ENCODE measurements around the gene HGF.
"Not testable (repeated sequence)": the region's sequence is repeated elsewhere in the genome, so short reads cannot be mapped to it uniquely, and the experiment has no call there.

HGF gene

DNA sequence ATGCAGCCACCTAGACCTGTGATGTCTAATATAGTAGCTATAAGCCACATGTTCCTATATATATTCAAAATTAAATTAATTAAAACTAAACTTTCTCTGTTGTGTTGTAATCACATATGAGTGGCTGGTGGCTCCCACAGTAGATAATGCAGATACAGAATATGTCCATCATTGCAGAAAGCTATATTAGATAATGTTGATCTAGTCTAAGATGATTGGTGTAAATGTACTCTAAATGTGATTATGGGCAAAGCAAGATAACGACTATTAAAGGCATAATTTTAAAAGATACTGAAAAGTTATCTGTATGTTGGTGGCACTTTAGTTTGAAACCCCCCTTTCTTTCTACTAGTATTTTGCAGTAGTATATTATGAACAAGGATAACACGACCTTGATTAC lies 5.7 kb upstream of the HGF start:
- DNase-seq: no peak

DNA sequence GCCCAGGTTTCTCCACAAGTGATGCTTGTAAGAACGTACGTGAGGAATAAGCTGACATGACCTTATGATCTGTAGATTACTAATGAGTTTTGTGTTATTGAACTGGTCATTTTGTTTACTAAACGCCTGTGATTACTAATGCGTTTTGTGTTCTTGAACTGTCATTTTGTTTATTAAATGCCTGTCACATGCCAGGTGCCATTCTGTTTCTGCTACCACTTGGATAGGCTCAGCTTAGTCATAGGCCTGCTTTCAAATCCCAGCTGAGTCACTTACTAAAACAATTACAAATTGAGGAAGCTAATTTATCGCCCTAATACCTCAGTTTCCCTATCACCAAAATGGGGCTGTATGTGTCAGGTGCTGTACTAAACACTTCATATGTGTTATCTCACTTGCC lies 4.7 kb upstream of the HGF start:
- no peak for DNase-seq

DNA sequence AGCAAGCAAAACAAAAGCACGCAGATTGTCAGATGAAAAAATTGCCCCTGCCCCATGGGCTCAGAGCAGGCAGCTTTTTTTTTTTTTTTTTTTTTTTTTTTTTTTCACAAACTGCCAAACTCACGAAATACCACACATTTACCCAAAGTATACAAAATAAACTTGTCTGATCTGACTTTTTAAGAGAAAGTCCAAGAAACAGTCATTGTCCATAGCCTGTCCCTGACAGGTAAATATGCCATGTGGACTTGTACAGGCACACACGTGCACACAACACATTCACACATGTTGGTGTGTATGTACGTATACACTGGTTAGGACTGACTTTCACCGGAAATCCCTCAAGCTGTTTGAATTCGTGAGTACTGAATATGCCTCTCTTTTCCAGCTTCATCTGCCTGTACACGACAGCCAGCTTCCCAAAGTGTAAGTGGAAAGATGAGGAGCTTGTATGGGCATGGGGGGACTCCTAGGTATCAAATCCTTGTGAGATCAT lies 929 bp upstream of the HGF start:
- DNase-seq: no peak

DNA sequence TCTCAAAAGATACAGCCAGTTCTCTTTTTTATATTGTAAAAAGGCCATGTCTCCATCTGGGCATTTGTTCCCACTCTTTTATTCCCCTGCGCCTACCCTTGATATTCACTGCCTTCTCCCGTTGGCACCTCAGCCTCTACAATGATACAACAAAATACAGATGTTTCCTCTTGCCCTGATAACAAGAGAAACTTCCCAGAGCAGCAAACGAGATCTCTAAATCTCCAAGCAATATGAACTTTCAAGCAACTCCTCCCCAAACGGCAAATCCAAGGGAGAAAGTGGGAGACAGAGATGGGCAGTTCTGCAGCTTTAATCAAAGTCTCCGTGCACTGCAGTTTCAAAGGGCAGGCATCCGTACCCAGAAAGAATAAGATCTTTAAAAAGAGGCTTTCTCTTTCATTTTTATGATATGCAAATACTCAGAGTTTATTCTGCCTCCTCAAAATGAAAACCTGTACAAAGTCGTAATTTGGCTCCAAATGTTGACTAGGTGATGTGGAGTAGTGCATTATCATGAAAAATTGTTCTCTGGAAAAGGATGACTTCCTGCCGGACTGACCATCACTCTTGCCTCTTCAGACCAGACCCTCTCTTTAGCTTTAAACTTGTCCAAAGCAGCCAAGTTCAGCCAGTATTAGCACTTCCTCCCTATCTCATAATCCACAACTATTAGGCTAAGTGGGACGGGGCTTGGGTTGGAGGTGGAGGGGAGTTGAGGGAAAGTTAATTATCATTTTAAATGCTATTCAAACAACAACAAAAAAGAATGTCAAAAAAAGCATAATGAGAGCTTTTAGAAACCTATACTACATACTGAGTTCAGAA lies 682 bp downstream of the HGF start:
- no peak for DNase-seq

DNA sequence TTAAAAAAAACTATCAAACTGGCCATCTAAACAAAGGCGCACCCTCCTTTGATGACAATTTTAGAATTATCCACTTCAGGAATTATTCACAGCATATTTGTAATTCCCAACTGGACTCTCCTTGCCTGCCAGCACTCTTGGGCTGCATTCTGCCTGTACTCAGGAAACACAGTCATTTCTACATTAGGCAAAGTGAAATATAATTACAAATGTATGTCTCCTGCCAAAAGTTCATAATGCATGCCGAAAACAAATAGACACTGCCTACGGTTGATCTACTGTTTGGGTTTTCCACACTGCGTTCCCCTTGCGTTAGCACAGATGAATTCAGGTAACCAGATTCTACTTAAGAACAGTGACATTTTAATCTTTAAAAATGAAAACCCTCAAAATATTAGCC lies 1.9 kb downstream of the HGF start:
- DNase-seq: no peak

DNA sequence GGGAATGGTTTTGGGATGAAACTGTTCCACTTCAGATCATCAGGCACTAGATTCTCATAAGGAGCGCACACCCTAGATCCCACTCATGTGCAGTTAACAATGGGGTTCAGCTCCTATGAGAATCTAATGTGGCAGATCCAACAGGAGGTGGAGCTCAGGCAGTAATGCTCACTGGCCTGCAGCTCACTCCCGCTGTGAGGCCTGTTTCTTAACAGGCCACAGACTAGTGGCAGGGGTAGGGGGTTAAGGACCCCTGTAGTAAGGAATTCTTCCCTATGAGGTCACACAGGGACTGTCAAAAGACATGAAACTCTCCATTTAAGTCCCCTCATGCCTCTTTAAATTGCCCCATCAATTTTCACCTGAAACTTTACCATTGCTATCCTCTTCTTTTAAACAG lies 8.0 kb downstream of the HGF start:
- no peak for DNase-seq

DNA sequence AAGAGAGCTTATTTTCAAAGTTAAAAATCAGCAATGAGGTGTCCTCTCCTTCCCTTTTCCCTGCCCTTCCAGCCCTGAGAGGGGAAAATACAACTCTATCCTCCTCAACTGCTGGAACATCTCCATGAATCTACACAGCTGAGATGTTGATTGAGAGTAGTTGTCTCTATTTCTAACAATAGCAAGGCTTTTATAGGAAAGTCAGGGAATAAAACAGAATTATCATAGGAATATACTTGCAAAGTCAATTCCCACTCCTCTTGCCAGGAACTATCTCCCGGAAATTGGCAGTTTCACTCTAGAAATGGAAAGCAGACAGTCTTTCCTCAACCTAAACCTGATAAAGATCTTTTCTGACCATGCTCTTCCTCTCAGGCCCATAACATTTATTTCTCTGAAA lies 8.8 kb downstream of the HGF start:
- no peak for DNase-seq

DNA sequence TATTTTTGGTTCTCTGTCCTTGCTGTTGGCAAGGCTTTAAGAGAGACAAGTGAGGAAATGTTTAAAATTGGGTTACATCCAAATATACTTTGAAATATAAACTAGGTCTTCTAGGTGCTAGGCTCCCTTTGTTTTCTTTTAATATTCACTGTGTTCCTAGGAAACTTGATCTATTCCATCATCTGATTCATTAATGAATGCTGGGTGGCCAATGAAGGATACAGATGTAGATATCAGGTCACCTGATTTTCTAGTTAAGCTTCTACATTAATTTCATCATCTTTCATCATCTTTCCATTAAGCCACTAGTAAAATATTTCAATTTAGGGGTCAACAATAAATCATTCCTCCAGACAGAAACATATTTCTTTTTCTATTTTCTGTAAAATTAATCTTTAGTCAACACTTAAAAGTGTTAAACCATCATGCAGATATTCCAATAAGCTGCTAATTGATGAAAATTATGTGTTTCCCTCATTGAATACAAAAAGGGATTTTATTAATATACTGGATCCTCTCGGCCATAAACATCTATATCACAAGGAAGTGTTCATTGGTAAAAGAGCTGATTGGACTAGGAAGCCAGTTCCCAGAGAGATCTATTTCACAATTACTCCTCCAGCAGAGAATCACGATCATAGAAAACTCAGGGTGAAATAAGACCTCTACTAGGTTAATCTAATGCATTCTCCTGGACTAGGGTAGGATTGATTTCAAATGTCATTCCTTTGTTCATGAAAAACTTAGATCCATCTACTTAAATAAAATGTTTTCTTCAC lies 14.7 kb downstream of the HGF start:
- DNase-seq: no peak

DNA sequence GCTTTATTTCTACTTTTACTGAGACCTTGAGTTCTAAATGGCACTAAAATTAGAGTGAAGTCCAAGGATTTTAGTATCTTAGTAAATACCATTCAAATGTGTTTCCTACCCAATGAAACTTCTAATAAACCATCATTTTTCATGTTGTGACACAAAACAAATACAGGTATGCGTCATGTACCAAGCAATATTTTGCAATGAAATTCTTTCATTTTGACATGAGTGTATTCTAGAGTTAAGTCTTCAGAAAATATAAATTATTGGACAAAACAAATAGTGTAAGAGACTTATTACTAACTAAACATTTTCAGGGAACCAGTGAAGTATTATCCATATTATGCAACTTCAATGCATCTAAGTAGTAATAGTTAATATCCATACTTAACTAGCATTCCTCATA lies 16.5 kb downstream of the HGF start:
- no peak for DNase-seq

DNA sequence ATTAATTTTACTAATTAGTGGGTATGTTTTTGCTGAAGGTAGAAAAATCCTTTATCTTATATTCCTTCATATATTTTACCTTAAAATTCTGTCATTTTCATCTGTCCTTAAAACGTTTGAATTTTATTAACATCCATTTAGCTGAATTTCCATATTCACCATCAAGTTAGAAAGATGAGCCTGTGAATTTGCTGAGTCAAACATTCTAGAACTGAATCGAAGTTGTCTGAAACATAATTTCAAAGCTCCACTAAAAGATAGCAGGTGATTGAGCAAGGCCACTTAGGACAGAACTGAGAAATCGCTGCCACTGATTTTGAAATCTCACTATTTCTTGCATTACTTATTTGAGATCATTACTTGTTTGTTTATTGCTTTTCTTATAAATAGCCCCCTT lies 17.5 kb downstream of the HGF start:
- no peak for DNase-seq

DNA sequence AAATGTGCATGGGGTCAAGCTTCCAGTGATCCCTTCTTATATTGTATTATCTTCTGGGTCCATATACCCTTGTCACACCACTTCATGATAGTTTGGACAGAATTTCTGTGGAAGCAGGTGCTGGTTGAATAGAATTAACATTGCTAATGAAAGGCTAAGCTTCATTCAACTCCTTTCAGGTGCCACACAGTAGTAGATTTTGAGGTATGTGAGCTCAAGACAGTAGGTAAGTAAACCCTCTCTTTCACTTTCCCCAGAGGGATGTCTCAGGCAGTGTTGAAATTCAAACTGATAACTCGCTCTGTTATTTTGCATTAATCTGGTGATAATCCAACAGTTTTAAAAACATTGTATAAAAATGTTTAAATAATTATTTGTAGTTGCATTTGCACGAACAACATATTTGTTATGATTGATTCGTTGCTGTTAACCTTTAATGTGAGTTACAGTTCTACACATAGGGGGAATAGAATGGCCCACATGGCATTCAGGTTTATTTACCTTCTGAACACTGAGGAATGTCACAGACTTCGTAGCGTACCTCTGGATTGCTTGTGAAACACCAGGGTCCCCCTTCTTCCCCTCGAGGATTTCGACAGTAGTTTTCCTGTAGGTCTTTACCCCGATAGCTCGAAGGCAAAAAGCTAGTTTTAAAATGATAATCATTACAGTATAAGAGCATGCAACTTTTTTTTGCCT lies 18.1 kb downstream of the HGF start:
- DNase-seq: no peak

DNA sequence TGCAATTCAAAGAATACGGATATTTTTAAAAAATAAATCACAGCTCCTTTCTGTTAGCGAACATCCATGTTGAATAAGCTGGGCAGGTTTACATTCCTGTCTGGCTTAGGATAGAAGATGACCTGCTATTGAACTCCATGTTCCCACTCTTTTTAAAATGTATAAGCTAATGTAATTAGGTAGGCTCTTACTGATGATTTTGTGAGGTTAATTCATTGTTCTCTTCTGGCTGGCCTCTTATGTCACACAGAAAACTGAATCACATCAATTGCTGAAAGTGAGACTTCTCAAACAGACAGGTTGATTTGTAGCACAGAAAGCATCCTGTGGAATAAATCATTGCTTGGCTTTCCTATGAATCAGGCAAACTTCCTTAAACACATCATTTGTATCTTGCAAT lies 24.2 kb downstream of the HGF start:
- no peak for DNase-seq

DNA sequence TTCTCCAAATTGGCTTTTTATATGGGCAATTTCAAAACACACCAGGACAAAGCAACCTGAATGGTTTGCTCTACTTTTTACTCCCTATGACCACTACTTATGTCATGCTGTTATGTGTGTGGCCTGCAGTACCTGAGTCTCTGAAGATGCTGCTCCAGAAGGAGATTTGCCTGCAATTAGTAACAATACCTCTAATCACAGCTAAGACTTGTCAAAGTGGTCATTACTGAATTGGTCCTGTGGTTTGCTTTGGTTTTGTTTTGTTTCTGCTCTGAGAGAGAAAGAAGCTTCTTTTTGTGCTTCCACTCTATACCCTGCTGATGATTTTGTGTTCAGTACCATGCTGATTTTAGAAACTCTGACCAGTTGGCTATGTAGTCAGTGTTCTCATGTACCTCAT lies 25.5 kb downstream of the HGF start:
- no peak for DNase-seq

DNA sequence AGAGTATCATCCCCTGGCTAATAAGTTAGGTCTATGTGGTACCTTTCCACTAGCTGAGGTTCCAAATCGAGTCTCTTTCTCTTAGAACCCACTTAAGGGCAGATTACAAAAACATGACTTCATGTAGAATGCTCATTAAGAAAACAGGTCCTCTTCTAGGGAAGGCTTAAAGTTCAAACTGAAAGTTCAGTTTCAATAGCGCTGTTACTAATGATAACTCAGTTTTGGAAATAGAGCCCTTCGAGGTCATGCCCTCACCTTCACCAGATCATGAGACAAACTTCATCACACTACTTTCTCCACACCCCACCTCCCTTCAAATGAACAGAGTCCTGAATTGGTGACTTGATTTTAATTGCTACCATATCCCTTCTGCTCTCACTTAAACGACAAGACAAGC lies 26.2 kb downstream of the HGF start:
- no peak for DNase-seq

DNA sequence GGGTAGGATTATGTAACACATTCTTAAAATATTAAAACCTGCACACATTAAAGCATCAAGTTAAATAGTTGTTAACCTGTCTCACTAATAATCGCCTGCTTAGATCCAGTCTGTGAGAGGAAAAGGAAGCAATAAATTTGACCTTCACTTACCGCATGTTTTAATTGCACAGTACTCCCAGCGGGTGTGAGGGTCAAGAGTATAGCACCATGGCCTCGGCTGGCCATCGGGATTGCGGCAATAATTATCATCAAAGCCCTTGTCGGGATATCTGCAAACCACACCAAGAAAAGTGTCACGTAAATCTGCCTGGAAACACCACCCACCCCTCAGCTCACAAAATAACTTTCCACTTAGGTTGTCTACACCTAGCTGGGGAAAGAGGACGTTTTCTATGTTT lies 26.6 kb downstream of the HGF start:
- no peak for DNase-seq

DNA sequence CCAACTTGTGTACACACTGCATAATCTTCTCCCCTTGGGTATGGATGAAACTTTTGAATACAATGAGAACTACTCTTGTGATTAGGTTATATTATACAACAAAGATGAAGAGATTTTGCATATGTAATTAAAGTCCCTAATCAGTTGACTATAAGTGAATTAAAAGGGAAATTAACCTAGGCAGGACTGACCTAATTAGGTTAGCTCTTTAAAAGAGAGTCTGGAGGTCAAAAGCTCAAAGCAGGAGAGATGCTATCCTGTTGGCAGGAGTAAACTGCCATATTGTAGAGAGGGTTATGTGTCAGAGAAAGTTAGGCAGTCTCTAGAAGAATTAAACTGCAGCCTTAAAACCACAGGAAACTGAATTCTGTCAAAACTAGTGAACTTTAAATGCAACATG lies 29.4 kb downstream of the HGF start:
- no peak for DNase-seq

DNA sequence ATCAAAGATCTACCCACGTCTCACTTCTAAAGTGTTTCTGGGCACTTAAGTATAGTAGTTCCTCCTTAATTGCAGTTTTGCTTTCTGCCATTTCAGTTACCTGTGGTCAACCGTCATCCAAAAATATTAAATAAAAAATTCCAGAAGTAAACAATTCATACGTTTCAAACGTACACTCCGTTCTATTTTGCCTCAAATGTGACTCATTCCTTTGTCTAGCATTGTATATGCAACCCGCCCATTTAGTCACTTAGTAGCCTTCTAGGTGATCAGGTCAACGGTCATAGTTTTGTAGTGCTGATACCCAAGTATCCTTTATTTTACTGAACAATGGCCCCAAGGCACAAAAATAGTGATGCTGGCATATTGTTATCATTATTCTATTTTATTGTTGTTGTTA lies 33.8 kb downstream of the HGF start:
- DNase-seq: no peak

DNA sequence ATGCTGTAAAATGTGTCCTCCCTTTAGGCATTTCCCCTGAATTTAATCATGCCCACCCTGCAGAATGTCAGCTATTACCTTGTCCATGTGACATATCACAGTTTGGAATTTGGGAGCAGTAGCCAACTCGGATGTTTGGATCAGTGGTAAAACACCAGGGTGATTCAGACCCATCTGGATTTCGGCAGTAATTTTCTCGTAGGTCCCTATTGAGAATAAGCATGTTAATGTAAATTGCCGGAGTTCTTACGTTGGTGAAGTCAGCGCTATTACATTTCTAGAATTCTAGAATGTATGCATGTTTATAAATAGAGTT lies 44.1 kb downstream of the HGF start:
- DNase-seq: no peak

DNA sequence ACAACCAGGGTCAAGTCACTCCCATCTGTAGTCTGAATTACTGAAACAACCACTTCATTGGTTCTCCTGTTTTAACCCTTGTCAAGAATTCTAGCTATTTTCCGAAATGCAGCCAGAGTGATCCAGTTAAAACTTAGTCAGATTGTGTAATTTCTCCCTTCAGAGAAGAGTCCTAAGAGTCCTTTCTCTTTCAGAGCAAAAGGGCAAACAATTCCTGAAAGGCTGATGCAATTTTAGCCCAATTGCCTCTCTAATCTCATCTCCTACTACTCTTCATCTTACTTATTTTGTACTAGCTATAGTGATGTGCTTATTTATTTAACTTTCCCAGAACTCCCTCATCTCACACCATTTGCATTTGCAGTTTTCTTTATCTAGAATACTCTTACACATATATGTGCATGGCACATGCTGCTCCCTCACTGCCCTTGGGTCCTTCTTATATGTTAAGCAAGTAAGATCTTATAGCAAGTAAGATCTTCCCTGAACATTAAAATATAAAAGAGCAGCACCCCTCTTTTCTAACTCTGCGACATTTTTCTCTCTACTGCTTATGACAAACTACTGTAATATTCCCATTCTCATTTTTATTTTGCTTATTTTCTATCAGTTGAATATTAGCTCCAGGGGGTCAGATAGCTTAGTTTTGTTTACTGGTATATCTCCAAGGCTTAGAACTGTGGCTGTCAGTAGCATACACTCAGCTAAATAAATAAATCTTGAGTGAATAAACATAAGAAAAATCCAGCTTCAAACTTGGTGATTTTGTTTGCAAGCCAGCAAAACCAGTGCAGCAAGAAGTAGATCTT lies 44.6 kb downstream of the HGF start:
- no peak for DNase-seq

DNA sequence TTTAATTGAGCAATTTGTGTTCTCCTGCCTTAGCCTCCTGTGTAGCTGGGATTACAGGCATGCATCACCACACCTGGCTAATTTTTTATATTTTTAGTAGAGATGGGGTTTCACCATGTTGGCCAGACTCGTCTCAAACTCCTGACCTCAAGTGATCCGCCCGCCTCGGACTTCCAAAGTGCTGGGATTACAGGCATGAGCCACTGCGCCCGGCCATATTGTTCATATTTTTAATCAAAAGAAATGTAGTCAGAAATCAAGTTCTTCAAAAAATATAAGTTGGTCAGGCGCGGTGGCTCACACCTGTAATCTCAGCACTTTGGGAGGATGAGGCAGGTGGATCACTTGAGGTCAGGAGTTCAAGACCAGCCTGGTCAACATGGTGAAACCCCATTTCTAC lies 47.6 kb downstream of the HGF start:
- DNase-seq: not testable (repeated sequence)

DNA sequence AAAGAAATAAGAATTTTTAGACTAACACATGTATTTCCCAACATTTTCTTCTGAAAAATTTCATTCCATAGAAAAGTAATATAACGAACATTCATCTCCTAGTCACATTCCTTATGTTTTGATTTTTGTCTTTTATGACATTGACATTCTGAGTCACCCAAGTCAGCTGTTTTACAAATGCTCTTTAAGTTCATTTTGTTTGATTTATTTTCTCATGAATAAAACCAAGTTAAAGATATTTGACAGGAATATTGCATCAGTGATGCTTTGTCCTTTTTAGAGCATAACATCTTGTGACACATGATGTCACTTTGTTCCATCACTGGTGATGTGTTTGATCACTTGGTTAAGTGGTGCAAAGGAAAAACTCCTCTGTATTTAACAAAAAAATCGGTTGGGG lies 48.4 kb downstream of the HGF start:
- no peak for DNase-seq

DNA sequence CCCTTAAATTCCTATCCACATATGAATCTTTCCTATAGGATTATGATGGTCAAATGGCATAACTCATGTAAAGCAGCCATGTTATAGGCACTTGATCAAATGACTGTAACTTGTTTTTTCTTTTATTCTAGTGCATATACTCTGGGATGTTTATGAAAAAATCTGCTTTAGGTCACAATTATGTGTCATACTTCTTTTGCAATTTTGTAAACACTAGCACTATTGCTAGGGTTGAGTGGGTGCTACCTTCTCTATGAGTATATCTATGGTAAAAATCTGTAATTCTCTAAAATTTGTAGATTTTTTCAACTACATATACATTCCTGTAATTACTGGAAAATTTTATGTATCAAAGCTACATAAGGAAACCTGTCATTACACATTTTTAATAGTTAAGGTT lies 50.0 kb downstream of the HGF start:
- DNase-seq: no peak

DNA sequence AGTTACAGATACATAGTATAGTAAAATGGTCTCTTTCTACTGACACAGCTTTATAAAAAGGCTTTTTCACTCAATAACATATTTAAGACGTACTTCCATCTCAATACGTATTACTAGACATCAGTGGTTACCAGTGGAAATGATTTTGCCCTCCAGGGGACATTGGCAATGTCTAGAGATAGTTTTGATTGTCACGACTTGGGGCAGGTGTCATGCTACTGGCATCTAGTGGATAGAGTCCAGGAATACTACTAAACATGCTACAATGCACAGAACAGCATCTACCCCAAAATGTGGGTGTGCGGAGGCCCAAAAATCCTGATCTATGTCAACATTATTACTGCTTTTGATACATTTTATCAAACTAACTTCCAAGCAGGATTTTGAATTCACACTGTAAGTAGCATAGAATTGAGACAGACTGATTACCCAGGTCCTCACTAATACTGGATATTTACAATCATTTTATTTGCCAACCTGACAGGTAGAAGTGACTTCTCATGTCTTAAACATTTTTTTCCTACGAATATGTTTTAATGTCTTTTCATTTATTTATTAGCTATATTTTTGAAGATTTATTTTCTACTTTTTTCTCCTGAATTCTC lies 53.8 kb downstream of the HGF start:
- no peak for DNase-seq

Data from hippocampal formation (tissue), 2 donors.